Measurements from ENCODE around the gene PROSER3.
"Not testable (repeated sequence)": the region's sequence is repeated elsewhere in the genome, so short reads cannot be mapped to it uniquely, and the experiment has no call there.

The PROSER3 gene

DNA sequence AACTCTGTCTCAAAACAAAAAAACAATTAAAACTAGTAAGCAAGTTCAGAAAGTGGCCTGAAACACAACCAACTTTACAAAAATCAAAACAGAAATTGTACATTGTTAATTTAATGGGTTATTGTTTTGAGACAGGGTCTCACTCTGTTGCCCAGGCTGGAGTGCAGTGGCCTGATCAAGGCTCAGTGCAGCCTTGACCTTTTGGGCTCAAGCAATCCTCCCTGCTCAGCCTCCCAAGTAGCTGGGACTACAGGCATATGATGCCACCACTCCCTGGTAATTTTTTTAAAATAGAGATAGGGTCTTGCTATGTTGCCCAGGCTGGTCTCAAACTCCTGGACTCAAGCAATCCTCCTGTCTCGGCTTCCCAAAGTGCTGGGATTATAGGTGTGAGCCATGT is 37.6 kb downstream of the PROSER3 start:
- not testable (repeated sequence) for DNase-seq; H3K23ac ChIP-seq (ENCODE audit: low read length in 2 of 2); H2AFZ ChIP-seq (ENCODE audit: low read depth, low read length); H3K14ac ChIP-seq (ENCODE audit: low read length in 2 of 2); H3K27ac ChIP-seq (ENCODE audit: low read length, poor library complexity, severe bottlenecking); H3K4ac ChIP-seq (ENCODE audit: low read depth in 1 of 2, low read length in 2 of 2); H2BK5ac ChIP-seq (ENCODE audit: low read depth, low read length, poor library complexity, severe bottlenecking); H4K8ac ChIP-seq (ENCODE audit: low read length); H2BK120ac ChIP-seq (ENCODE audit: low read depth, low read length); H3K4me1 ChIP-seq (ENCODE audit: control insufficient read depth, insufficient read depth, low read depth, low read length); H4K91ac ChIP-seq (ENCODE audit: low read length); H3K9ac ChIP-seq (ENCODE audit: low read length); H3K18ac ChIP-seq (ENCODE audit: low read depth in 1 of 2, low read length in 2 of 2); H3K4me3 ChIP-seq (ENCODE audit: insufficient read depth in 1 of 2, low read depth in 1 of 2, low read length in 2 of 2); H2BK12ac ChIP-seq (ENCODE audit: low read length in 2 of 2); H2AK5ac ChIP-seq (ENCODE audit: low read length, severe bottlenecking); H3K36me3 ChIP-seq (ENCODE audit: control insufficient read depth in 1 of 2, insufficient read depth in 2 of 2, low read depth in 1 of 2, low read length in 2 of 2); H3K4me2 ChIP-seq (ENCODE audit: low read length, poor library complexity, severe bottlenecking); H3K79me1 ChIP-seq (replicated peaks; ENCODE audit: low read length, poor library complexity, severe bottlenecking); H3K9me3 ChIP-seq (ENCODE audit: control insufficient read depth, low read length); H2BK15ac ChIP-seq (ENCODE audit: low read depth, poor library complexity, severe bottlenecking)
- WGBS = no CpG with 5 or more reads among the region's 1 CpG
- peaks cover 29 to 36% of the 10 kb centered on the region in 2 experiments for H3K27me3 ChIP-seq (ENCODE audit: control insufficient read depth in 1 of 2, insufficient read depth in 1 of 2, low read length in 2 of 2)

DNA sequence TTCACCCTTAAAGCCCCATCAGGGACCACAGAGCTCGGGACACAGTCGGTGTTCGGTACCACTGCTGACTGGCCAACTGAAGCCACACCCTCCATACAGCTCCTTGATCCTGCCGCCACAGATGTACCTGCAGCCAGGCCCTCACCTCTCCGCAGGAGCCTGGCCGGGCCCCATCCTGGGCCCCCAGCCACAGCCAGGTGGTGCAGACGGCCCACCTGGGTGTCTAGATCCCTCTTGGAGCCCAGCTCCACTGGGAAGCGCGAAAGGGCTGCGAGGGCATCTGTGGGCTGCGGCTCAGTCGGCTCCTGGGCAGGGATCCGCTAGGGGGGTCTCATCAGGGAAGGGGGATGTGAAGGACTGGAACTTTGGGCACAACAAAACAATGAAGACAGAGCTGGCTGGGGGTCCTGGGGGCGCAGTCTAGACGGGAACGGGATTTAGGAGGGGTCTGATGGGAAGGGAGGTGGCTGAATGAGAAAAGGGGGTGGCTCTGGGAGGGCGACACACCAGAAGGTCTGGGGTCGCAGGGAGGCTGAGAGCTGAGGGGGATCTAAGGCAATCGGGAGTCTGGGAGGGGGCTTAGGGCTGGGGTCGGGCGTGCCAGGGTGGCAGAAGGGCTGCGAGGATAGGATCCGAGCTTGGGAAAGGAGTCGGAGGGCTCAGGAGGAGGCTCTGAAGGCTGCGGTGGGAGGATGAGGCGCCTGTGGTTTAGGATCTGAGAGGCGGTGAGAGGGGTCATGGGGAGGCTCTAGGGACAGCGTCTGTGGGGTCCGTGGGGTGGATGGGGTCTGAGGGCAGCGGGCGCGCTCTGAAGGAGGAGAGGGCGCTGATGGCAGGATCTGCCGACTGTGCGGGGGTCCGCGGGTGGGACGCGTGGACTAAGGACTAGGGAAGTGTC is 38.9 kb downstream of the PROSER3 start:
- no peak overlapping the region for H3K4ac ChIP-seq (ENCODE audit: low read depth in 1 of 2, low read length in 2 of 2)
- no peak overlapping the region for H2AK5ac ChIP-seq (ENCODE audit: low read length, severe bottlenecking)
- H3K4me2 ChIP-seq (ENCODE audit: low read length, poor library complexity, severe bottlenecking) = no peak overlapping the region
- H3K9me3 ChIP-seq (ENCODE audit: control insufficient read depth, low read length) = peaks cover 2% of the 10 kb centered on the region
- no peak overlapping the region for H3K27ac ChIP-seq (ENCODE audit: low read length, poor library complexity, severe bottlenecking)
- H3K36me3 ChIP-seq (ENCODE audit: control insufficient read depth in 1 of 2, insufficient read depth in 2 of 2, low read depth in 1 of 2, low read length in 2 of 2) = peaks cover 0 to 3% of the 10 kb centered on the region in 2 experiments
- no peak overlapping the region for H2BK12ac ChIP-seq (ENCODE audit: low read length in 2 of 2)
- no peak overlapping the region for H3K18ac ChIP-seq (ENCODE audit: low read depth in 1 of 2, low read length in 2 of 2)
- H4K8ac ChIP-seq (ENCODE audit: low read length) = no peak overlapping the region
- H3K14ac ChIP-seq (ENCODE audit: low read length in 2 of 2) = no peak overlapping the region
- H2BK120ac ChIP-seq (ENCODE audit: low read depth, low read length) = no peak overlapping the region
- no peak overlapping the region for H3K23ac ChIP-seq (ENCODE audit: low read length in 2 of 2)
- H2BK15ac ChIP-seq (ENCODE audit: low read depth, poor library complexity, severe bottlenecking) = no peak overlapping the region
- H3K9ac ChIP-seq (ENCODE audit: low read length) = no peak overlapping the region
- H3K4me3 ChIP-seq (ENCODE audit: insufficient read depth in 1 of 2, low read depth in 1 of 2, low read length in 2 of 2) = no peak overlapping the region
- WGBS = 35% methylated on average over 39 of the region's 39 CpGs
- H3K27me3 ChIP-seq (ENCODE audit: control insufficient read depth in 1 of 2, insufficient read depth in 1 of 2, low read length in 2 of 2) = peaks cover 34 to 36% of the 10 kb centered on the region in 2 experiments
- no peak overlapping the region for H4K91ac ChIP-seq (ENCODE audit: low read length)
- no peak for DNase-seq
- H3K4me1 ChIP-seq (ENCODE audit: control insufficient read depth, insufficient read depth, low read depth, low read length) = no peaks in the 10 kb centered on the region
- no peak overlapping the region for H2BK5ac ChIP-seq (ENCODE audit: low read depth, low read length, poor library complexity, severe bottlenecking)
- H3K79me1 ChIP-seq (replicated peaks; ENCODE audit: low read length, poor library complexity, severe bottlenecking) = no peaks in the 10 kb centered on the region
- no peak overlapping the region for H2AFZ ChIP-seq (ENCODE audit: low read depth, low read length)

DNA sequence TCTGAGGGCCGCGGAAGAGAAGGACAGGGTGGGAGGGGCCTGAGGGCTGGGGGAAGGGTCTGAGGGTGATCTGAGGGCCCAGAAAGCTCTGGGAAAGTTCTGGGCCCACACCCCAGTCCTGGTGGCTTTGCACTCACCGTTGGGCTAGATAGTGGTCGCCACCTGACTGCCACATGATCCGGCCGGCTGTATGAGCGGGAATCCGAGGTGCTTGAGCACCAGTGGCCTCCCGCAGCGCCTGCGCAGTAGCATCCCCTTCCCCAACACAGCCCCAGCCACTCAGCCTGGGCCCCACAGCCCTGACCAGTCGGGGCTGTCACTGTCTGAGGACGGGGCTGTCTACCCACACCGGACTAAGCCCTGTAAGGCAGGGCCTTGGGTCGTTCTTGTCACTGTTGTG is 39.7 kb downstream of the PROSER3 start:
- H2AFZ ChIP-seq (ENCODE audit: low read depth, low read length) = no peak overlapping the region
- peaks cover 36 to 41% of the 10 kb centered on the region in 2 experiments for H3K27me3 ChIP-seq (ENCODE audit: control insufficient read depth in 1 of 2, insufficient read depth in 1 of 2, low read length in 2 of 2)
- no peaks in the 10 kb centered on the region for H3K4me1 ChIP-seq (ENCODE audit: control insufficient read depth, insufficient read depth, low read depth, low read length)
- no peak overlapping the region for H2BK15ac ChIP-seq (ENCODE audit: low read depth, poor library complexity, severe bottlenecking)
- H4K91ac ChIP-seq (ENCODE audit: low read length) = no peak overlapping the region
- no peak for DNase-seq
- 24% methylated on average over 15 of the region's 15 CpGs for WGBS
- no peak overlapping the region for H3K18ac ChIP-seq (ENCODE audit: low read depth in 1 of 2, low read length in 2 of 2)
- peaks cover 6% of the 10 kb centered on the region for H3K9me3 ChIP-seq (ENCODE audit: control insufficient read depth, low read length)
- H2BK12ac ChIP-seq (ENCODE audit: low read length in 2 of 2) = no peak overlapping the region
- peak overlapping the region; percentile 12 for H4K8ac ChIP-seq (ENCODE audit: low read length)
- H3K14ac ChIP-seq (ENCODE audit: low read length in 2 of 2) = no peak overlapping the region
- H3K79me1 ChIP-seq (replicated peaks; ENCODE audit: low read length, poor library complexity, severe bottlenecking) = no peaks in the 10 kb centered on the region
- H2BK120ac ChIP-seq (ENCODE audit: low read depth, low read length) = no peak overlapping the region
- H3K9ac ChIP-seq (ENCODE audit: low read length) = no peak overlapping the region
- no peak overlapping the region for H3K4ac ChIP-seq (ENCODE audit: low read depth in 1 of 2, low read length in 2 of 2)
- H2BK5ac ChIP-seq (ENCODE audit: low read depth, low read length, poor library complexity, severe bottlenecking) = no peak overlapping the region
- H3K4me2 ChIP-seq (ENCODE audit: low read length, poor library complexity, severe bottlenecking) = no peak overlapping the region
- H3K27ac ChIP-seq (ENCODE audit: low read length, poor library complexity, severe bottlenecking) = no peak overlapping the region
- no peak overlapping the region for H2AK5ac ChIP-seq (ENCODE audit: low read length, severe bottlenecking)
- no peak overlapping the region for H3K23ac ChIP-seq (ENCODE audit: low read length in 2 of 2)
- no peak overlapping the region for H3K4me3 ChIP-seq (ENCODE audit: insufficient read depth in 1 of 2, low read depth in 1 of 2, low read length in 2 of 2)
- H3K36me3 ChIP-seq (ENCODE audit: control insufficient read depth in 1 of 2, insufficient read depth in 2 of 2, low read depth in 1 of 2, low read length in 2 of 2) = peaks cover 0 to 3% of the 10 kb centered on the region in 2 experiments

DNA sequence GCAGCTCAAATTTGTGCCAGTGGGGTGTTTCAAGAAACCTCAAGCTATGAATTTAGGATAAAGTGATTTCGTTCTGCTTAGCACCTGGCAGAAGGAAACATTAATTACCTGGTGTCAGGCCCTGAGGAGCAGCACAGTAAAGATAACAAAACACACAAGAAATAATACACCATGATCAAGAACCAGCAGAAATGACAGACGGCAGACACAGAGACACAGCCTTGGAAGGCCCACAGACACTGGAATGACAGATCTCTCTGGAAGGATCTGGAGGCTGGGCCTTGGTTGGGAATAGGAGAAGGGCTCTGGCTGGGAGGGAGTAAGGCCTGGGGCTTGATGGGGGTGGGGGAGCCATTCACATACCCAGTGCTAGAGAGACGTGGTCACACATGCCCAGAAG is 43.9 kb downstream of the PROSER3 start:
- no peak overlapping the region for H2AFZ ChIP-seq (ENCODE audit: low read depth, low read length)
- no peak overlapping the region for H2BK5ac ChIP-seq (ENCODE audit: low read depth, low read length, poor library complexity, severe bottlenecking)

More for the DNA sequence above, 43.9 kb downstream of the PROSER3 start:
- Histone ChIP-seq H3K18ac (ENCODE audit: low read depth in 1 of 2, low read length in 2 of 2) (no peak overlapping the region), H3K79me1 (replicated peaks; ENCODE audit: low read length, poor library complexity, severe bottlenecking) (no peaks in the 10 kb centered on the region), H3K4me1 (ENCODE audit: control insufficient read depth, insufficient read depth, low read depth, low read length) (peaks cover 1% of the 10 kb centered on the region), H2AK5ac (ENCODE audit: low read length, severe bottlenecking) (no peak overlapping the region), H2BK12ac (ENCODE audit: low read length in 2 of 2) (no peak overlapping the region), H3K9ac (ENCODE audit: low read length) (no peak overlapping the region), H3K4ac (ENCODE audit: low read depth in 1 of 2, low read length in 2 of 2) (no peak overlapping the region), H3K27ac (ENCODE audit: low read length, poor library complexity, severe bottlenecking) (no peak overlapping the region), H3K4me3 (ENCODE audit: insufficient read depth in 1 of 2, low read depth in 1 of 2, low read length in 2 of 2) (no peak overlapping the region), H2BK120ac (ENCODE audit: low read depth, low read length) (no peak overlapping the region), H3K4me2 (ENCODE audit: low read length, poor library complexity, severe bottlenecking) (no peak overlapping the region), H3K23ac (ENCODE audit: low read length in 2 of 2) (no peak overlapping the region), H3K14ac (ENCODE audit: low read length in 2 of 2) (no peak overlapping the region), H3K9me3 (ENCODE audit: control insufficient read depth, low read length) (peaks cover 6% of the 10 kb centered on the region), H2BK15ac (ENCODE audit: low read depth, poor library complexity, severe bottlenecking) (no peak overlapping the region), H3K36me3 (ENCODE audit: control insufficient read depth in 1 of 2, insufficient read depth in 2 of 2, low read depth in 1 of 2, low read length in 2 of 2) (no peaks in the 10 kb centered on the region), H4K91ac (ENCODE audit: low read length) (no peak overlapping the region), H4K8ac (ENCODE audit: low read length) (no peak overlapping the region), H3K27me3 (ENCODE audit: control insufficient read depth in 1 of 2, insufficient read depth in 1 of 2, low read length in 2 of 2) (peaks cover 24 to 57% of the 10 kb centered on the region in 2 experiments)
- 64% methylated on average over 3 of the region's 3 CpGs for WGBS
- no peak for DNase-seq

Data from mesenchymal stem cell (in vitro differentiated cells and primary cell).